Prostate gland (tissue), 2 donors: ENCODE measurements around the gene PALM.

ENCODE experiments used
- POLR2A ChIP-seq: fragments of 450-650 bp; IDR thresholded peaks from one replicate; pipeline ENCODE4 v1.6.1; 2016; ENCODE audit warnings: antibody characterized with exemption, mild to moderate bottlenecking
- POLR2AphosphoS5 ChIP-seq: sonication (generic); formaldehyde crosslinking; IDR thresholded peaks from one replicate; pipeline ENCODE4 v1.6.1; 2017; ENCODE audit warnings: antibody characterized with exemption
- TF ChIP-seq, protein P1 (sequence below), 4 experiments: fragments of 200-600 bp in 2 of 4; fragments of 450-650 bp in 2 of 4; sonication (generic) in 2 of 4; IDR thresholded peaks; 1 replicate in 3 of 4; 2 replicates in 1 of 4; pipeline ENCODE4 v1.5.1; 2016 to 2019; ENCODE audit warnings: antibody characterized with exemption in 4 of 4, mild to moderate bottlenecking in 2 of 4, moderate library complexity in 2 of 4

DNA sequence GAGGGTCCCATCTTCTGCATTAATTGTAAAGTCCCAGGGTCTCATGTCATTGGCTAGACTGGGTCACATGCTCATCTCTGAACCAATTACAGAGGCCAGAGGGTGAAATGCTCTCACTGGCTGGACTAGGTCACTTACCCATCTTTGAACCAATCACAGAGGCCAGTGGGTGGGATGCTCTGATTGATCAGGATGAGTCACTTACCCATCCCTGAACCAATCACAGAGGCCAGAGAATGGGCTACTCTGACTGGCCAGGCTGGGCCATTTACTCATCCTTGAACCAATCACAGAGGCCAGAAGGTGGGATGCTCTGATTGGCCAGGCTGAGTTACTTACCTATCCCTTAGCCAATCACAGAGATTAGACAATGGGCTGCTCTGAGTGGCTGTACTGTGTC lies 47.5 kb downstream of the PALM start:
- TF ChIP-seq, protein P1, sequence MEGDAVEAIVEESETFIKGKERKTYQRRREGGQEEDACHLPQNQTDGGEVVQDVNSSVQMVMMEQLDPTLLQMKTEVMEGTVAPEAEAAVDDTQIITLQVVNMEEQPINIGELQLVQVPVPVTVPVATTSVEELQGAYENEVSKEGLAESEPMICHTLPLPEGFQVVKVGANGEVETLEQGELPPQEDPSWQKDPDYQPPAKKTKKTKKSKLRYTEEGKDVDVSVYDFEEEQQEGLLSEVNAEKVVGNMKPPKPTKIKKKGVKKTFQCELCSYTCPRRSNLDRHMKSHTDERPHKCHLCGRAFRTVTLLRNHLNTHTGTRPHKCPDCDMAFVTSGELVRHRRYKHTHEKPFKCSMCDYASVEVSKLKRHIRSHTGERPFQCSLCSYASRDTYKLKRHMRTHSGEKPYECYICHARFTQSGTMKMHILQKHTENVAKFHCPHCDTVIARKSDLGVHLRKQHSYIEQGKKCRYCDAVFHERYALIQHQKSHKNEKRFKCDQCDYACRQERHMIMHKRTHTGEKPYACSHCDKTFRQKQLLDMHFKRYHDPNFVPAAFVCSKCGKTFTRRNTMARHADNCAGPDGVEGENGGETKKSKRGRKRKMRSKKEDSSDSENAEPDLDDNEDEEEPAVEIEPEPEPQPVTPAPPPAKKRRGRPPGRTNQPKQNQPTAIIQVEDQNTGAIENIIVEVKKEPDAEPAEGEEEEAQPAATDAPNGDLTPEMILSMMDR (IDR thresholded peaks at IDR 0.05): no peak
- TF ChIP-seq POLR2A: no peak
- no peak for TF ChIP-seq POLR2AphosphoS5
